NCI-H187 (cell line): ENCODE measurements around the gene JAKMIP1.
"Not testable (repeated sequence)": the region's sequence is repeated elsewhere in the genome, so short reads cannot be mapped to it uniquely, and the experiment has no call there.

Experiments used
- DNase-seq, 2 experiments: peaks; one replicate each; lab custom pipeline; 2025; lab: John Stamatoyannopoulos, UW

Gene JAKMIP1

DNA sequence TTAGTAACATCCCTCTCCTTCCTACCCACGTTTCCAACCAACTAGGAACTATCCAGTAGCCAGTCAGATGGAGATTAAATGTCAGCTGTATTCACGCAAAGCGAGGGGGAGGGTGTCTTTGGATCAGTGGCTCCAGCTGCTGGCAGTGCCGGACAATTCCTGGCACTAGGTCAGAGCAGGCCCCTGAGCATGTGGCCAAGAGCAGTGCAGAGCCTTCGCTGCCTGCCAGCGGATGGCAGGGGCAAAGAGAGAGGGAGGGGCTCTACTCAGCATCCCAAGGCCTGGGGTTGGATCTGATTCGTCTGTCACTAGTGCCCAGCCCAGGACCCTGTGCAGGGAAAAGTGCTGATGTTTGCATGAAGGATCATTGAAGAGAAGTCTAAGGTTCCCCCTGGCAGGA, 28.7 kb upstream of the JAKMIP1 start:
- DNase-seq: no peak

DNA sequence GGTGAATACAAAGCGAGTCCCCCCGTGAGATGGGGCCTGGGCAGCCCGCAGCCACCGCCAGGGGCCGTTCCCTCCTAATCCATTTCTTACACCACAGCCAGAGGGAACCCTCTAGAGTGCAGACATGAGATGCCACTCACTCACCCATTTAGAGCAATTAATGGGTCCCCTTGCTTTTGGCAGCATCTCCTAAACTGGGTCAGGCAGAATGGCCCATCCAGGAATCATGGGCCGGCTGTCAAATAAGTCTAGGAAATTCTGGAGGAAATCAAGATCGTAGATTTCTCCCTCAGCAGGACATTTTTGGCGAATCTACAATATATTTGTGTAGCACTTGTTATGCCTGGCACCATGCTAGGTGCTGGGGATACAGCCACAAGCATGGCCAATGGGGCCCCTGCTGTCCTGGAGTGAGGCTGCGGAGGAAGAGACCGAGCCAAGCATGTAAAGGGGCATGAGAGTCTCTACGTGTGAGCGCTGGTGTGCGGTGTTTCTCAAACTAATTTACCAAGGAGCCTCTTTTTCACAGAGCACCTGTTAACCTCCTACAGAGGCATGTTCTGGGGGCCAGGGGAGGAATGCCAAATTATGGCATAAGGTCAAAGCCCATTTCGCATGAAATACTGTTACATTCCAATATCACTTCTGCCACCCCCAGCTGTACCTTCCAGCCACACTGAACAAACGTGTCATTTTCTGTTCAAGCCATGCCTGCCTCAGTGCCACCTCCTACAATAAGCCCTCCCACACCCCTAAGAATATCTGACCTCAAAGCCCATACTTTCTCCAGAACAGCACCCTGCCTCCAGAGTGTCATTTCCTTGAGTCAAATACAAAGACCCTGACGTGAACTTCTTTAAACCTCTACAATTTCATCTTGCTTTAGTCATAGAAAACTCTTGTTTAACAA, 28.1 kb upstream of the JAKMIP1 start:
- no peak for DNase-seq

DNA sequence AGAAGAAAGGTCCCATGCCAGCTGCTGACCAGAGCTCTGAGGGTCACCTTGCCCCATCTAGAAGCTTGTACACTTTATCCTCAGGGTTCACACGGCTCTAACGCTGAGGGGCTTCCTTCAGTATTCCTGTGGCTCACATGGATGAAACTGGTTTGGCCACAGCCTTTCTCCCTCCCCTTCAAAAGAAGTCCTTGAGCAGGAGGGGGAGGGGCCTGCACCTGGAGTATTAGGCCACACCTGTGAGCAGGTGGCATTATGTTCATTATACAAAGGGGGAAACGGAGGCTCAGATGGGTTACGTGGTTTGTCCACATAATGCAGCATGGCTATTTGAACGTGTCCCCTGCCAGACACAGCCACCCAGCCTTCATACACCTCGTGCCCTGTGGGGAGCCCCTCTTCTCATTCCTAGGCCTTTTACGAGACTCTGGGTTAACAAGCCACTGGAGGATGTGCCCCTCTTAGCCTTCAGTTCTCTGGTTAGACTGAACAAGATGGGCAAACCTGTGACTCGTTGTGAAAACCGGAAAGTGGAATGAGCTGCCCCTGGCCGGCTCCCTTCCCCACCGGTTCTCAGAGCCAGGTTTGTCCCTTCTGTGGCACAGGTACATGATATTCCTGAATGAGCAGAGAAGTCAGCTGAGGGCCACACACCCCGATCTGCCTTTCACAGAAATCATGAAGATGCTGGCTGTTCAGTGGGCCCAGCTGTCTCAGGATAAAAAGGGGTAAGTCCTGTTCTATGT, 27.2 kb upstream of the JAKMIP1 start:
- no peak for DNase-seq

DNA sequence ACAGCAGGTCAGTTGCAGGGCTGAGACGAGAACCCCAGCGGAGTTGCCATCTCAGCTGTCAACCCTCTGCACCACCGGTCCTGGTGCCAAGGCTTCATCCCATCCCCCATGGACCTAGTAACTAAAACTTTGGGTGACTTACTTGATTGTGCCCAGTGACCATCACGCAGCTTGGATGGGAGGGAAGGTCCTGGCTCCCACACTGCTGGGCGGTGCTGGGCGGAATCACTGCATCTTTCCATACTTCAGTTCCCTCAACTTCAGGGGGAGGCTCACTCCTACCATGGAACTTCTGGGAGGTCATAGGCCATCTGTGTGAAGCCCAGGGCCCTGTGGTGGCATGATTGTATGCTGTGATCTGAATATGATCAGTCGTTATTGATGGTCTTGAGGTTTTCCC, 26.2 kb upstream of the JAKMIP1 start:
- DNase-seq: no peak

DNA sequence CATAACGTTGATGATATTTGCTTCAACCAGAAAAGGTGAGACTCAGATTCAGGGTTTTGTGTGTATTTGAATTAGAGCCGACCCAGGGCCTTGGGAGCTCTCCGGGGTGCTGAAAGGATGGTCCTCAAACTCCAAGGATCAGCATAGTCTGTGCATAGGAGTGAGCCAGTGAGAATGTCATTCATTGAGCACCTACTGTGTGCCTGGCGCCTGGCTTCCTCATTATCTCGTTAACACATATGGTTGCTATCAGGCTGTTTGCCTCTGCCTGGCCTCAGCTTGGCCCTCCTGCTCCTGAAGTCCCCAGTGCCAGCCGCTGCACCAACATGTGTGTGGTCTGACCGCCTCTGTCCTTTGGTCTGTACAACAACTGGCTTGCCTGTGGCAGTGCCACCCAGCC, 25.1 kb upstream of the JAKMIP1 start:
- no peak for DNase-seq

DNA sequence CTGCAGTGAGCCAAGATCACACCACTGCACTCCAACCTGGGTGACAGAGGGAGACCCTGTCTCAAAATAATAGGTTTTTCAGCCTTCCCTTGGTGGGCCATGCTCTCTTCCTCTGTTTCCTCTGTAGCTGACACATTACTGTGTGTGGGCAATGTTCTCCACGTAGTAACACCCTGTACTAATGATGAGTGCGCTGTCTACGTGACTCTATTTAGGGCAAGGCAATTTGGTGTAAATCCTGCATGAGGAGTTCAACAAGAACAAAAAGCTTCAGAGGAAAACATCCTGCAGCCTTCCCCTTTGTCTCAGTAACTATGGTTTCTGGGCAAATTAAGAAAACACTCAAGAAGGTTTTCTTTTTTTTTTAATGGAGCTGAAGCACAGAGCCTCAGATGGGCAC, 24.4 kb upstream of the JAKMIP1 start:
- DNase-seq: no peak

DNA sequence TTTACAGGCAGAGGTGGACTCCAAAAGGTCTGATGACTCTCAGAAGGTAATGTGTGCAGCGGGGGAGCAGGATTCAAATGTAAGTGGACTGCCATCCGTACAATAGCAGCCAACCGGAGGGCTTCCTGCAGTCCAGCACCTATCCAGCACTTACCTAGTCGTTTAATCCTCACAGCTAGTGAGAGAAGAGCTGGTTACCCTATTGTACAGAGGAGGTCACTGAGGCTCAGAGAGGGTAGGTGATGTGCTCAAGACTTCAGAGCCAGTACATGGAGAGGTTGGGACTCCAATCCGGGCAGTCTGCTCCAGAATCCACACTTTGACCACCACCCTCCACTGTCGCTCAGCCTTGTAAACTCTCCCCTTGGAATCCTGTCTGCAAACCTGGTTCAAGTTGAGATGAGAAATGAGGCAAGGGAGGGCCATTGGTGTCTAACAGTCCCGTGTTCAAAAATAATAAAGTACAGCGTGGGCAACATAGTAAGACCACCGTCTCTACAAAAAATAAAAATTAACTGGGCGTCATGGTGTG, 22.5 kb upstream of the JAKMIP1 start:
- DNase-seq: peak; percentile 33 to 42

DNA sequence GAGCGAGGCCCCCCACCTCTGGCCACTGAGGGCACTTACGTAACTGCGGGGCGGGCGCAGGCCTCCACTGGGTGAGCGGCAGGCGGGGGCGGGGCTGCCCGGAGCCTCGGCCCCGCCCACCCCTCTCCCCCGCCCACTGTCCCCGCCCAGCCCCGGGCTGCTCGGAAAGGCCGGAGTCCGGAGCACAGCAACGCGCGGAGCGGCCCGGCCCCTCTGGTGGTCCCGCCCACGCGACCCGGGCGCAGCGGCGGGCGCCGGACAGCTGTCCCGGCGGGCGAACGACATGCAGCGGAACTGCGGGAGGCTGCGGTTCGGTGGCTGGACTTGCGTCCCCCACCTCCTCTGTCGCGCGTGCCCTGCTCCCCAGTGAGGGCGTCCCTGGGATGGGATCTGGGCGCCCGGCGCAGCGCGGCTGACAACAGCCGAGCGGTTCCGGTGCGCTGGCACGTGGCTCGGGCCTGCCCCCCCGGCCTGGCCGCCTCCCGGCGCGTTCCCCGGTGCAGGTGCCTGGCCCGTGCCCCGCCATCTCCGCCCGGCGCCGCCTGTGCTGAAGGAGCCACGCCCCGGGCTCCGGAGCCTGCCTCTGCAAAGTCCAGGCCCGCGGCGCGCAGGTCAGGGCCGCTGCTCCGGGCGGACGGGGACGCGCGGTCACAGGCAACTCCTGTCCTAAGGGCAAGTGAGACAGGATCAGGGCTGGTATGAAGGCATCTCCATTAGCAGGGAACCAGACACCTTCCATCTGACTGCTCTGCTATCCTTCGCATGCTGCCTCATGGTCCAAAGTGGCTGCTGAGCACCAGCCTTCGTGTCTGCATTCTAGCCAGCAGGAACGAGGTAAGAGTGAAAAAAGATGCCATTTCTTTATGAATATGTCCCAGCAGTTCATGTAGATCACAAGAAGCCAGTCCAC, 21.8 kb upstream of the JAKMIP1 start:
- peak; percentile 55 to 65 for DNase-seq

DNA sequence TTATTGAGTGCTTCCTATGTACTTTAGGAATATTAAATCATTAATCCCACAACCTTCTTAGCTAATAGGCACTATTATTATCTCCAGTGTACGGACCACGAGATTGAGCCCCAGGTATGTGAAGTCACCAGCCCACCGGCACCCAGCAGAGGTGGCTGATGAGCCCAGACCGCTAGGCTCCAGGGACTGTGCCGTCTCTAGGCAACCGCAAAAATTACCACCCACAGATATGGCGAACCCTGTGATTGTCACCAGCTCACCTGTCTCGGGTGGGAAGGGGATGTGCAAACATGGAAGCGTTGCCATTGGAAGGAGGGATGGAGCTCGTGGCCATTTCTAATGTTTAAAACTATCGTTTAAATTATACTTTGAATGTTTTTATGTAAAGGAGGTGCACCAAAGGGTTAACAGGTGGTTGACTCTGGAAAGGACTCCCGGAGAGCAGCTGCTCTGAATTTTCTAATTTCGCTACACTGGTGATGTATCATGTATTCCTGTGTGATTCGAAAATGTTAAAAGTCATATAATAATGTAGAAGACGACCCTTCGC, 21.0 kb upstream of the JAKMIP1 start:
- no peak for DNase-seq

DNA sequence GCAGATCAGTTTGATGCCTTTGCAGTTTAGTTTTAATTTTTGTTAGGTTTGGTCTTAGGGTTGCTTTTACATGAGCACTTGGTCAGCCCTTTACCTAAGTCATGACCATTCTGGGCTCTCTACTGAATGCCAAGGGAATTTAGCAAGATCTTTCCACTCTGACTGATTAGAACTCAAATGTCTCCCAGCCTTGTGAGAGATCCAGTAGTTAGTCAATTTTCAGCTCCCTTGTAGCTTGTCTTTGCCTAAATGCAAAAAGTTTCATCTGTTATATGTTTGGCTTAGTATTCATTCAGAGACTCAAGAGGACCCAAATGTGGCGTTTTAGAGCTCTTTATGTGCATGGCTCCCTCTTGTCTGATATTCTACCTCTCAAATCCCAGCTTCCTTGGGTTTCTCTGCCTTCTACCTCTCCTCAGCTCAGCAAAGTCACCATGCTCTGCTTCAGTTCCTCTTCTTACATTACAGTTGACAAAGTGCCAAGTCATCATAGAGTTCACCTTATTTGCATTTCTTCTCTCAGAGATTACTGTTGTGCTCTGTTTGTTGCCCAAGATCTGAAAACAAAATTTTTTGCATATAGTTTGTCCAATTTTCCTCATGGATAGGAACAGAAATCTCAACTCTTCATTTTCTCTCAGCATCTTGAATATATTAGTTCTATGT, 17.5 kb upstream of the JAKMIP1 start:
- no peak for DNase-seq

DNA sequence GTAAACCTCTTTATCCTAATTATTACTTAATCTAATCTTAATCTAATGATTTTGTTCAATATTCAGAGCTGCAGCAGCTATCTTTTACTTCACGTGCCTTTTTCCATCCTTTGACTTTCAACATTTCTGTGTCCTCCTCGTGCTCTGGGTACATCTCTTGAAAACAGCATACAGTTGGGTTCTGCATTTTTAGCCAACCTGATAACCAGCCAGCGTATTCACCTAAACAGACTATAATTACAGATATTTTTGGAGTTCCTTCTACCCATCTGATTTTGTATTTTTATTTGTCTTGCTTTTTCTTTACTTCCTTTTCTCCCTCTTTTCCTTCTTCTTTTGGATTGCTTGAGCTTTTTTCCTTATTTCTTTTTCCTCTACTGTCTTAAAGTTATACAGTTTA, 16.2 kb upstream of the JAKMIP1 start:
- DNase-seq: no peak

DNA sequence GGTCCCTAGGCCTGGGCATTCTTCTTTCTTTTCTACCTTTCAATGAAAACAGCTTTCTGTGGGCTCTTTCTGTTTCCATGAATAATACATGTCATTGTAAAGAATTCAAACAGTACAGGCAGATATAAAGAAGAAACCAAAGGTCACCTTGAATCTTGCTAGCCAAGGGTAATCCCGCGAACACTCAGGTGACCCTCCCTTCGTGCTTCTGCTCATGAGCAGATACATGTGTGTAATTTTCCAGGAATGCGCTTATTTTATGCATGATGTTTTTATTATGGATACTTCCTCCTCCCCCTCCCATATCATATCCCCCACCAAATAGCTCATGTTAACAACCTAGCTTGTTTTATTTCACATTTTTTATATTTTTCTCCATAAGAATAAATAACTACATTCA, 9.6 kb upstream of the JAKMIP1 start:
- no peak for DNase-seq

DNA sequence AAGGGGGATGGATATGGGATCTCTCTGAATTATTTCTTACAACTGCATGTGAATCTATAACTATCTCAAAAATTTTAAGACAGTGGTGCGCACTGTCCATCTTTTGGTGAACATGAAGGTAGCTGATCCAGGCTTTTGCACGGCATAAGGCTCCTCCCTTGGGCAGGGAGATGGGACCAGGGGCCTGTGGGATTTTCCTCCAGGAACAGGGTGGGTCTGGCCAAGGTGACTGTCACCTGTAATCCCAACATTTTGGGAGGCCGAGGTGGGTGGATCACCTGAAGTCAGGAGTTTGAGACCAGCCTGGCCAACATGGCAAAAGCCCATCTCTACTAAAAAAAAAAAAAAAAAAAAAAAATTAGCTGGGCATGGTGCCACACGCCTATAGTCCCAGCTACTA, 8.9 kb upstream of the JAKMIP1 start:
- DNase-seq: not testable (repeated sequence)

DNA sequence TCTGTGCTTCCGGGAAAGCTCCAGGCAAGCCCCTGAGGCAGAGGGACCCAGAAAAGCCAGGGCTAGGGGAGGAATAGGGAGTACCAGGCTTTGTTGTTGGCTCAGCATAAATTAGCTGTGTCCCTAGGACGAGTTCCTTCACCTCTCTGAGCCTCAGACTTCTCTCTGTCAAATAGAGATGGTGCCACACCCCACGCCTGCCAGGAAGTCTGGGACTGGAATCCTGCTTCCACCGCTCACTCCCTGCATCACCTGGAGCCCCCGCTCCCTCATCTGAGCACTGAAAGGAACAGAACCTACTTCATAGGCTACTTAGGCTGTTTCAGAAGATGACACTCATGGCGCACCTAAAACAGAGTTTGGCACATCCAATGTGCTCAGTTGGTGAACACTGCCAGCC, 8.1 kb upstream of the JAKMIP1 start:
- no peak for DNase-seq

DNA sequence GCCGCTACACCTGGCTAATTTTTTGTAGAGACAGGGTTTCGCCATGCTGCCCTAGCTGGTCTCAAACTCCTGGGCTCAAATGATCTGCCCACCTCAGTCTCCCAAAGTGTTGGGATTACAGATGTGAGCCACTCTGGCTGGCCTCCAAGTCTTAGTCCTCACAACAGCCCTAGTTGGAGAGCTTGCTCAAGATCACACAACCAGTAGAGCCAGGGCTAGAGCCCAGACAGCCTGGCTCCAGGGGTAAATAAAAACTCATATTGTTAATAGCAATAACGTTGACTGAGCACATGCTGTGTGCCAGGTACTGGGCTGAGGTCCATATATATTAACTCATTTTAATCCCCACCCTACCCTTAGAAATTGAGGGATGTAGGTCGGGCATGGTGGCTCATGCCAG, 7.3 kb upstream of the JAKMIP1 start:
- DNase-seq: no peak

DNA sequence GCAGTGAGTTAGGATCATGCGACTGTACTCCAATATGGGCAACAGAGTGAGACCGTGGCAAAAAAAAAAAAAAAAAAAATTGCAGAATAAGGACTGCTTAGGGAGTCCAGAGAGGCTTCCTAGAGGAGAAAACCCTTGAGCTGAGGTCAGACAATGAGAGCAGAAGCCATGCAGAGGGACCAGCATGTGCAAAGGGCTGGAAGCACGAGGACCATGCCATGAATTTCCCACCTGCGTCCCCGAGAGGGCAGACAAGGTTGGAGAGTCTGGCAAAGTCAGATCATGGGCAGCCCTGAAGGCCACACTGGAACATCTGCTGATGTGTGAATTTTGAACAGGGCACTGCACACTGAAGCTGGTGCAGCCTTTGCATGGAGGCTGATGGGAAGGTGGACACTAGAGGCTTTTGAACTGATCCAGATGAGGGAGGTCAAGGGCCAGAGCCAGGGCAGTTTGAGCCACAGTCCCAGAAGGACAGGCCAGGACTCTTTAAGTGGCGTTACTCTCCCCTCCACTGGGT, 6.5 kb upstream of the JAKMIP1 start:
- no peak for DNase-seq

DNA sequence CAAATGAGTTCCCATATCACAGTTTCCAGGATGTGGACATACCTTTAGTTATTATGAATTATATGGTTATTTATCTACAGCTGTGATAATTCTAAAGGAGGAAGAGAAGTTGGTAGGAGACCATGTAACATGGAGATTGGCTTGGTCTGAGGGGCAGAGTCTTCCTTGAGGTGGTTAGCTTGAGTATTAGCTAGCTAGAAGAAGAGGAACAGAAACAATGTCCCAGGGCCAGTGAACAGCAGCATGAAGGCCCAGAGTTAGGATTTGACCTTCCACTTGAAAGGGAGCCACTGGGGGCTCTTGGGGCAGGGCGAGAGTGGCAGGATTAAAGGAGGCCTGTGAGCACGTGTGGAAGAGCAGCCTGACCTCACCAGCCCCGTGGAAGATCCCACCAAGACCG, 5.6 kb upstream of the JAKMIP1 start:
- no peak for DNase-seq

DNA sequence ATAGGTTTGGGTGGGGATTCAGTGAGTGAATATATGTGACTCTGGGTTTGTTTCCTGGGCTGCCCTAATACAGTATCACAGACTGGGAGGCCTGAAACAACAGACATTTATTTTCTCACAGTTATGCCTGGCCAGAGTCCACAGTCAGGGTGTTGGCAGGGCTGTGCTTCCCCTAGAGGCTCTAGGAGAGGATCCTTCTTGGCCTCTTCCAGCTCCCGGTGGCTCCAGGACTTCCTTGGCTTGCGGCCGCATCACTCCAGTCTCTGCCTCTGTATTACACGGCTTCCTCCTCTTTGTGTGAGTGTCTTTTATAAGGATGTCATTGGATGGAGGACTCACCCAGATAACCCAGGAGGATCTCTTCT, 5.2 kb upstream of the JAKMIP1 start:
- no peak for DNase-seq

DNA sequence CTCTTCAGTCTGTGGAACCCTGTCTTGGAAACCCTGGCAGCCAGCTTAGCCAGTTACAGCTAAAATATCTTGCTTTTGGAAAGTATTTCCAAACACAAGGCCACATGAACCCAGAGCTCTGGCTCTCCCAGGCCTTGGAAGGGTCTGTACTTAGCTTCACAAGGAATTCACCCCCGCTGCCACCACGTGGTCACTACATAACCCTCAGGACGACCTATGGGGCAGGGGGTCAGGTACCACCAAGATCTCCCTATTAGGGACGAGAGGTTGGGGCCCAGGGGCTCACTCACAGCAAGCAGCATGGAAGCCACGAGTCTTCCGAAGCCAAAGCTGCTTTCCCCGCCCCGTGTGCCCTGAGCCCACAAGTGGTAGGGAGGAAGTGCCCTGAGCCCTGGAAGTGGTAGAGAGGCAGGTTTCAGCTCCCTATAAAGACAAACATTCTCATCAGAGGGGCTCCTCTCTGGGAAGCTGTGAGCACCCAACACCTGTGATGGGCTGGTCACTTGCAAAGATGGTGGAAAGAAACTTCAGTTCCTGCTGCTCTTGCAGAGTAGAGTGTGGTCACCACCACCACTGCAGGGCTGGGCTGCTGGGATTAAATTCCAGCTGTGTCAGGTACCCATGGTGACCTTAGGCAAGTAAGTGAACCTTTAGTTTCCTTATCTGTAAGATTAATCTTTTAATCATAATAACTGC, 4.7 kb upstream of the JAKMIP1 start:
- DNase-seq: no peak

DNA sequence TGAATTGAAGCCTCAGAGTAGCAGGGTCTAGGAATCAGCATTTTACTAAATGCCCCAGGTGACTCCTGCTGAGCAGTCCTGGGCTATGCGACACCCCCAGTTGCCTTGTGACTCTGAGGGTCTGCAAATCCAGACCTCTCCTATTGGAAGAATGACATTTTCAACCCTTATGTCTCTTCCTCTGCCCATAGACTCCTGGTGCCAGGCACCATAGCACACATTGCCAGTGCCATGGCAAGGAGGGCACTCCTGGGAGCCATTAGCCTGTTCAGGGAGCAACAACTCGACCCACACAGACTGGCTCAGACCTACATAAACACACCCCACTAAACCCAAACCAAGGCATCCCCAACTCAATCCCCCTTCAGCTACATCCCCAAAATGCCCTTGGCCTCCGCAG, 3.7 kb upstream of the JAKMIP1 start:
- no peak for DNase-seq
